Measurements from ENCODE around the gene ID3. TPM values are rescaled to one million over a fixed set of nuclear protein-coding genes. Genes with fewer than 3 reads are reported as not detected.

The ID3 gene
- 95.5 TPM for polyA plus RNA-seq (2013)

- peaks cover 0 to 79% (median 32%) of the 10 kb centered on the region in 5 experiments for H3K27me3 ChIP-seq (replicated peaks in 2 of 5; ENCODE audit: control insufficient read depth in 4 of 5, insufficient read depth in 5 of 5, low read length in 4 of 5)
- POLR2A ChIA-PET, result interaction anchor here (0.7 to 2.2 kb wide), 2 partner anchors 35 to 71 kb away, joined by 3 to 8 read pairs; no protein-coding TSS in a partner anchor
- peak within 1 kb of the TSS; percentile 32 to 80 (median 72) for H3K4me3 ChIP-seq (ENCODE audit: control insufficient read depth in 1 of 7, extremely low read depth in 1 of 7, insufficient read depth in 4 of 7, low read depth in 2 of 7, low read length in 6 of 7)
- H3K36me3 ChIP-seq (ENCODE audit: control insufficient read depth in 4 of 4, insufficient read depth in 4 of 4, low read length in 3 of 4), result no peaks in the 10 kb centered on the region
- peaks cover 12 to 62% (median 48%) of the 10 kb centered on the region in 4 experiments for H3K4me1 ChIP-seq (ENCODE audit: control extremely low read depth in 1 of 4, control insufficient read depth in 4 of 4, insufficient read depth in 4 of 4, low read length in 3 of 4)
- CTCF ChIA-PET, result interaction anchor here (1.1 to 25.1 kb wide), 3 partner anchors 10 to 74 kb away, joined by 3 to 405 read pairs (median 3); no protein-coding TSS in a partner anchor
- peak within 1 kb of the TSS in 1 of 2 experiments; percentile 80 for H3K27ac ChIP-seq (ENCODE audit: insufficient read depth in 1 of 2, low read depth in 1 of 2, low read length in 2 of 2, poor library complexity in 1 of 2, severe bottlenecking in 2 of 2)
- H3K9me3 ChIP-seq (ENCODE audit: control extremely low read depth in 1 of 5, control insufficient read depth in 4 of 5, insufficient read depth in 2 of 5, low read depth in 1 of 5, low read length in 4 of 5), result no peaks in the 10 kb centered on the region
- DNase-seq, result peak; percentile 95 to 98 (median 97)
- under 1% methylated on average over 55 of the region's 57 CpGs for WGBS (ENCODE audit: insufficient coverage)
These were observed at the start of gene ID3 for GRCh38 chr1:23559136-23559984. ID3 (minus strand) TSS chr1:23559501; CDS start chr1:23559426, 75 bp downstream.

GRCh38 chr1:23607944-23608343 lies 48.6 kb upstream of the ID3 start:
- Histone ChIP-seq H3K9me3 (ENCODE audit: control extremely low read depth in 1 of 5, control insufficient read depth in 4 of 5, insufficient read depth in 2 of 5, low read depth in 1 of 5, low read length in 4 of 5) (no peaks in the 10 kb centered on the region), H3K27me3 (replicated peaks in 2 of 5; ENCODE audit: control insufficient read depth in 4 of 5, insufficient read depth in 5 of 5, low read length in 4 of 5) (peaks cover 0 to 3% (median 0%) of the 10 kb centered on the region in 5 experiments), H3K4me1 (ENCODE audit: control extremely low read depth in 1 of 4, control insufficient read depth in 4 of 4, insufficient read depth in 4 of 4, low read length in 3 of 4) (peaks cover 0 to 3% (median 2%) of the 10 kb centered on the region in 4 experiments), H3K27ac (ENCODE audit: insufficient read depth in 1 of 2, low read depth in 1 of 2, low read length in 2 of 2, poor library complexity in 1 of 2, severe bottlenecking in 2 of 2) (no peak overlapping the region), H3K4me3 (ENCODE audit: control insufficient read depth in 1 of 7, extremely low read depth in 1 of 7, insufficient read depth in 4 of 7, low read depth in 2 of 7, low read length in 6 of 7) (no peak overlapping the region), H3K36me3 (ENCODE audit: control insufficient read depth in 4 of 4, insufficient read depth in 4 of 4, low read length in 3 of 4) (no peaks in the 10 kb centered on the region)
- ChIA-PET CTCF (no interaction called here), POLR2A (no interaction called here)
- no peak for DNase-seq
- 84% methylated on average over 4 of the region's 4 CpGs for WGBS (ENCODE audit: insufficient coverage)

GRCh38 chr1:23601968-23602876 lies 42.9 kb upstream of the ID3 start:
- CTCF ChIA-PET, result interaction anchor here (1.0 to 2.1 kb wide), 3 partner anchors 32 to 105 kb away, joined by 4 to 7 read pairs (median 5); no protein-coding TSS in a partner anchor
- no peak overlapping the region for H3K27ac ChIP-seq (ENCODE audit: insufficient read depth in 1 of 2, low read depth in 1 of 2, low read length in 2 of 2, poor library complexity in 1 of 2, severe bottlenecking in 2 of 2)
- no peaks in the 10 kb centered on the region for H3K9me3 ChIP-seq (ENCODE audit: control extremely low read depth in 1 of 5, control insufficient read depth in 4 of 5, insufficient read depth in 2 of 5, low read depth in 1 of 5, low read length in 4 of 5)
- POLR2A ChIA-PET, result interaction anchor here (1.0 kb wide), 1 partner anchor 13 kb away, joined by 5 read pairs; no protein-coding TSS in a partner anchor
- DNase-seq, result no peak
- H3K27me3 ChIP-seq (replicated peaks in 2 of 5; ENCODE audit: control insufficient read depth in 4 of 5, insufficient read depth in 5 of 5, low read length in 4 of 5), result no peaks in the 10 kb centered on the region
- 62% methylated on average over 5 of the region's 10 CpGs for WGBS (ENCODE audit: insufficient coverage)
- no peak overlapping the region for H3K4me3 ChIP-seq (ENCODE audit: control insufficient read depth in 1 of 7, extremely low read depth in 1 of 7, insufficient read depth in 4 of 7, low read depth in 2 of 7, low read length in 6 of 7)
- H3K4me1 ChIP-seq (ENCODE audit: control extremely low read depth in 1 of 4, control insufficient read depth in 4 of 4, insufficient read depth in 4 of 4, low read length in 3 of 4), result peaks cover 8 to 30% (median 9%) of the 10 kb centered on the region in 4 experiments
- no peaks in the 10 kb centered on the region for H3K36me3 ChIP-seq (ENCODE audit: control insufficient read depth in 4 of 4, insufficient read depth in 4 of 4, low read length in 3 of 4)

GRCh38 chr1:23601135-23601967 lies 42.0 kb upstream of the ID3 start:
- DNase-seq, result no peak
- CTCF ChIA-PET, result interaction anchor here (0.6 to 2.1 kb wide), 2 partner anchors 36 to 503 kb away, joined by 3 to 7 read pairs; no protein-coding TSS in a partner anchor

GRCh38 chr1:23600283-23600682 lies 41.0 kb upstream of the ID3 start:
- POLR2A ChIA-PET, result no interaction called here
- no peak overlapping the region for H3K4me3 ChIP-seq (ENCODE audit: control insufficient read depth in 1 of 7, extremely low read depth in 1 of 7, insufficient read depth in 4 of 7, low read depth in 2 of 7, low read length in 6 of 7)

More at GRCh38 chr1:23601135-23601967, 42.0 kb upstream of the ID3 start:
- 96% methylated on average over 6 of the region's 11 CpGs for WGBS (ENCODE audit: insufficient coverage)
- H3K27ac ChIP-seq (ENCODE audit: insufficient read depth in 1 of 2, low read depth in 1 of 2, low read length in 2 of 2, poor library complexity in 1 of 2, severe bottlenecking in 2 of 2), result no peak overlapping the region
- H3K4me1 ChIP-seq (ENCODE audit: control extremely low read depth in 1 of 4, control insufficient read depth in 4 of 4, insufficient read depth in 4 of 4, low read length in 3 of 4), result peaks cover 8 to 30% (median 9%) of the 10 kb centered on the region in 4 experiments
- no peaks in the 10 kb centered on the region for H3K36me3 ChIP-seq (ENCODE audit: control insufficient read depth in 4 of 4, insufficient read depth in 4 of 4, low read length in 3 of 4)
- no peak overlapping the region for H3K4me3 ChIP-seq (ENCODE audit: control insufficient read depth in 1 of 7, extremely low read depth in 1 of 7, insufficient read depth in 4 of 7, low read depth in 2 of 7, low read length in 6 of 7)
- no peaks in the 10 kb centered on the region for H3K9me3 ChIP-seq (ENCODE audit: control extremely low read depth in 1 of 5, control insufficient read depth in 4 of 5, insufficient read depth in 2 of 5, low read depth in 1 of 5, low read length in 4 of 5)
- POLR2A ChIA-PET, result interaction anchor here (1.0 kb wide), 1 partner anchor 12 kb away, joined by 5 read pairs; no protein-coding TSS in a partner anchor
- H3K27me3 ChIP-seq (replicated peaks in 2 of 5; ENCODE audit: control insufficient read depth in 4 of 5, insufficient read depth in 5 of 5, low read length in 4 of 5), result no peaks in the 10 kb centered on the region

GRCh38 chr1:23599125-23599524 lies 39.8 kb upstream of the ID3 start:
- no peaks in the 10 kb centered on the region for H3K9me3 ChIP-seq (ENCODE audit: control extremely low read depth in 1 of 5, control insufficient read depth in 4 of 5, insufficient read depth in 2 of 5, low read depth in 1 of 5, low read length in 4 of 5)
- no peak for DNase-seq
- no peaks in the 10 kb centered on the region for H3K27me3 ChIP-seq (replicated peaks in 2 of 5; ENCODE audit: control insufficient read depth in 4 of 5, insufficient read depth in 5 of 5, low read length in 4 of 5)
- H3K4me1 ChIP-seq (ENCODE audit: control extremely low read depth in 1 of 4, control insufficient read depth in 4 of 4, insufficient read depth in 4 of 4, low read length in 3 of 4), result peaks cover 8 to 38% (median 9%) of the 10 kb centered on the region in 4 experiments
- no peaks in the 10 kb centered on the region for H3K36me3 ChIP-seq (ENCODE audit: control insufficient read depth in 4 of 4, insufficient read depth in 4 of 4, low read length in 3 of 4)
- WGBS (ENCODE audit: insufficient coverage), result 100% methylated on average over 1 of the region's 1 CpG
- H3K27ac ChIP-seq (ENCODE audit: insufficient read depth in 1 of 2, low read depth in 1 of 2, low read length in 2 of 2, poor library complexity in 1 of 2, severe bottlenecking in 2 of 2), result no peak overlapping the region
- ChIA-PET POLR2A (no interaction called here), CTCF (interaction anchor here (1.4 kb wide), 1 partner anchor 21 kb away, joined by 3 read pairs; no protein-coding TSS in a partner anchor)
- H3K4me3 ChIP-seq (ENCODE audit: control insufficient read depth in 1 of 7, extremely low read depth in 1 of 7, insufficient read depth in 4 of 7, low read depth in 2 of 7, low read length in 6 of 7), result no peak overlapping the region

More at GRCh38 chr1:23600283-23600682, 41.0 kb upstream of the ID3 start:
- 85% methylated on average over 6 of the region's 6 CpGs for WGBS (ENCODE audit: insufficient coverage)
- Histone ChIP-seq H3K27me3 (replicated peaks in 2 of 5; ENCODE audit: control insufficient read depth in 4 of 5, insufficient read depth in 5 of 5, low read length in 4 of 5) (no peaks in the 10 kb centered on the region), H3K4me1 (ENCODE audit: control extremely low read depth in 1 of 4, control insufficient read depth in 4 of 4, insufficient read depth in 4 of 4, low read length in 3 of 4) (peaks cover 8 to 30% (median 9%) of the 10 kb centered on the region in 4 experiments), H3K36me3 (ENCODE audit: control insufficient read depth in 4 of 4, insufficient read depth in 4 of 4, low read length in 3 of 4) (no peaks in the 10 kb centered on the region), H3K27ac (ENCODE audit: insufficient read depth in 1 of 2, low read depth in 1 of 2, low read length in 2 of 2, poor library complexity in 1 of 2, severe bottlenecking in 2 of 2) (no peak overlapping the region), H3K9me3 (ENCODE audit: control extremely low read depth in 1 of 5, control insufficient read depth in 4 of 5, insufficient read depth in 2 of 5, low read depth in 1 of 5, low read length in 4 of 5) (no peaks in the 10 kb centered on the region)
- no peak for DNase-seq
- CTCF ChIA-PET, result interaction anchor here (1.1 kb wide), 1 partner anchor 13 kb away, joined by 3 read pairs; no protein-coding TSS in a partner anchor

Measured in common myeloid progenitor, CD34-positive (primary cell).